HL-60/S4 treated with phorbol 12-myristate 13-acetate at 8.2 ng/mL for 4 days and 3 days (cell line): ENCODE measurements around the gene TPST2.
"Not testable (repeated sequence)": the region's sequence is repeated elsewhere in the genome, so short reads cannot be mapped to it uniquely, and the experiment has no call there.

Experiments
- in situ Hi-C: fragments of 300-500 bp; cut with MboI; formaldehyde crosslinking; loops from 2 replicates; pipeline ENCODE4 v1.15.0; 2022; ENCODE audit warnings: low sequenced_read_pairs

TPST2 gene

GRCh38 chr22:26589845-26590736 lies at the start of gene TPST2:
TSS of gene TPST2 (minus strand) at chr22:26590132. CDS start at chr22:26541630, 48,502 bp downstream.
- in situ Hi-C loops = no loop called here

- in situ Hi-C loops = no loop called here
Observed at GRCh38 chr22:26636296-26636695, 46.4 kb upstream of the TPST2 start.

GRCh38 chr22:26635117-26635516 lies 45.2 kb upstream of the TPST2 start:
- in situ Hi-C loops = no loop called here

GRCh38 chr22:26634189-26634588 lies 44.3 kb upstream of the TPST2 start:
- in situ Hi-C loops = no loop called here

- in situ Hi-C loops = no loop called here
Observed at GRCh38 chr22:26632422-26633155, 42.7 kb upstream of the TPST2 start.

GRCh38 chr22:26631282-26631681 lies 41.4 kb upstream of the TPST2 start:
- in situ Hi-C loops = no loop called here

GRCh38 chr22:26629988-26630761 lies 40.2 kb upstream of the TPST2 start:
- in situ Hi-C loops = no loop called here

- in situ Hi-C loops = no loop called here
Observed at GRCh38 chr22:26624803-26625202, 34.9 kb upstream of the TPST2 start.

GRCh38 chr22:26623984-26624383 lies 34.1 kb upstream of the TPST2 start:
- in situ Hi-C loops = no loop called here

GRCh38 chr22:26621663-26622062 lies 31.7 kb upstream of the TPST2 start, which contains the start of gene CRYBA4:
TSS of gene CRYBA4 (plus strand) at chr22:26621963. CDS start at chr22:26622597, 634 bp downstream.
- in situ Hi-C loops = no loop called here

GRCh38 chr22:26620197-26620596 lies 30.3 kb upstream of the TPST2 start:
- in situ Hi-C loops = no loop called here

- in situ Hi-C loops = no loop called here
Observed at GRCh38 chr22:26619510-26619909, 29.6 kb upstream of the TPST2 start.

- in situ Hi-C loops = no loop called here
Observed at GRCh38 chr22:26618455-26618854, 28.5 kb upstream of the TPST2 start.

- in situ Hi-C loops = no loop called here
Observed at GRCh38 chr22:26617271-26618199, 27.6 kb upstream of the TPST2 start, which contains the start of gene CRYBB1. TSS of gene CRYBB1 (minus strand) at chr22:26618027. CDS start at chr22:26616319, 1,708 bp downstream.

GRCh38 chr22:26616650-26617049 lies 26.7 kb upstream of the TPST2 start:
- in situ Hi-C loops = no loop called here

- in situ Hi-C loops = no loop called here
Observed at GRCh38 chr22:26615830-26616435, 26.0 kb upstream of the TPST2 start.

- in situ Hi-C loops = no loop called here
Observed at GRCh38 chr22:26615149-26615548, 25.2 kb upstream of the TPST2 start.

- in situ Hi-C loops = no loop called here
Observed at GRCh38 chr22:26614322-26614721, 24.4 kb upstream of the TPST2 start.

- in situ Hi-C loops = not testable (repeated sequence)
Observed at GRCh38 chr22:26613753-26614152, 23.8 kb upstream of the TPST2 start.
